H1 (cell line): Measurements from ENCODE around the gene SPC24. TPM values are rescaled to one million over a fixed set of nuclear protein-coding genes. Genes with fewer than 3 reads are reported as not detected.

ENCODE experiments used
- CTCF ChIA-PET: fragments of 300-600 bp; sonication (Branson Sonifier 250); formaldehyde crosslinking; loops from one replicate; lab custom pipeline; 2021; ENCODE audit not compliant: partially characterized antibody; lab: Charles Lee
- POLR2A ChIA-PET: fragments of 300-600 bp; sonication (Branson Sonifier 250); formaldehyde crosslinking; loops from one replicate; lab custom pipeline; 2021; ENCODE audit warnings: inconsistent platforms; ENCODE audit not compliant: partially characterized antibody; lab: Charles Lee
- DNase-seq, 2 experiments: peaks; one replicate each; pipeline versions ENCODE4 v3.0.0 to v3.0.0-alpha.2; 2010 to 2022; ENCODE audit warnings: low spot score in 2 of 2, low read depth in 1 of 2, mixed read lengths in 1 of 2
- FAIRE-seq: peaks from 2 replicates; lab custom pipeline; 2011; peaks lifted over from hg19 to GRCh38; lab: Jason Lieb, UNC
- H2AFZ ChIP-seq: 2 replicates; pipeline ENCODE4 v1.8.1; 2012; ENCODE audit warnings: low read length, inconsistent platforms
- H2AK5ac ChIP-seq: 2 replicates; pipeline ENCODE4 v1.6.1; 2013; ENCODE audit warnings: low read depth, low read length
- H2BK120ac ChIP-seq: replicated peaks from 2 replicates; pipeline ENCODE3; 2013; ENCODE audit warnings: low read depth, low read length, inconsistent platforms
- H2BK12ac ChIP-seq: 2 replicates; pipeline ENCODE4 v1.6.1; 2013; ENCODE audit warnings: low read depth, low read length
- H2BK15ac ChIP-seq: 2 replicates; pipeline ENCODE4 v1.6.1; 2013; ENCODE audit warnings: low read length
- H2BK20ac ChIP-seq: 2 replicates; pipeline ENCODE4 v1.6.1; 2013; ENCODE audit warnings: low read length
- H2BK5ac ChIP-seq: 2 replicates; pipeline ENCODE4 v1.6.1; 2013; ENCODE audit warnings: low read depth, low read length
- H3K14ac ChIP-seq: 2 replicates; pipeline ENCODE4 v1.6.1; 2013; ENCODE audit warnings: inconsistent platforms; ENCODE audit not compliant: insufficient read length
- H3K18ac ChIP-seq: 2 replicates; pipeline ENCODE4 v1.6.1; 2013; ENCODE audit warnings: low read length; ENCODE audit errors: extremely low read depth
- H3K23ac ChIP-seq: 2 replicates; pipeline ENCODE4 v1.6.1; 2013; ENCODE audit warnings: inconsistent platforms; ENCODE audit not compliant: insufficient read length
- H3K23me2 ChIP-seq: 2 replicates; pipeline ENCODE4 v1.6.1; 2013; ENCODE audit warnings: low read depth, low read length
- H3K27ac ChIP-seq: 2 replicates; pipeline ENCODE4 v1.6.1; 2011; ENCODE audit warnings: low read depth, low read length, inconsistent platforms
- H3K27me3 ChIP-seq, 4 experiments: replicated peaks in 1 of 4; 1 replicate in 1 of 4; 2 replicates in 3 of 4; pipeline versions ENCODE4 v1.6.1 to v1.8.1; 2011 to 2013; ENCODE audit warnings: low read length in 3 of 4, mild to moderate bottlenecking in 3 of 4, inconsistent platforms in 2 of 4, mixed read lengths in 2 of 4, moderate library complexity in 1 of 4; ENCODE audit not compliant: control insufficient read depth in 3 of 4, insufficient read depth in 3 of 4; ENCODE audit errors: extremely low read depth in 1 of 4
- H3K36me3 ChIP-seq, 4 experiments: 2 replicates each; pipeline versions ENCODE4 v1.6.1 to v1.8.1; 2011 to 2013; ENCODE audit warnings: mild to moderate bottlenecking in 4 of 4, low read length in 3 of 4, moderate library complexity in 2 of 4, control low read depth in 1 of 4, inconsistent platforms in 1 of 4; ENCODE audit not compliant: insufficient read depth in 4 of 4, control insufficient read depth in 2 of 4
- H3K4ac ChIP-seq: replicated peaks from 2 replicates; pipeline ENCODE3; 2013; ENCODE audit warnings: low read length, low read depth, mixed read lengths, inconsistent platforms; ENCODE audit not compliant: insufficient read length
- H3K4me1 ChIP-seq, 4 experiments: replicated peaks in 1 of 4; 1 replicate in 1 of 4; 2 replicates in 3 of 4; pipeline versions ENCODE4 v1.6.1 to v1.8.1; 2011 to 2013; ENCODE audit warnings: low read length in 3 of 4, inconsistent platforms in 2 of 4, mixed read lengths in 1 of 4; ENCODE audit not compliant: insufficient read depth in 4 of 4, control insufficient read depth in 3 of 4
- H3K4me2 ChIP-seq, 2 experiments: 2 replicates each; pipeline versions ENCODE4 v1.6.1 to v1.8.1; 2011 to 2013; ENCODE audit warnings: low read depth in 2 of 2, low read length in 2 of 2, control low read depth in 1 of 2, inconsistent platforms in 1 of 2, mild to moderate bottlenecking in 1 of 2; ENCODE audit not compliant: insufficient read depth in 1 of 2
- H3K4me3 ChIP-seq, 4 experiments: fragments of 200-600, 300-600 bp in 1 of 4; sonication (generic), shearing (Covaris generic), sonication (Bioruptor Twin) in 1 of 4; 2 replicates each; pipeline versions ENCODE4 v1.5.1 to v1.8.1; 2011 to 2016; ENCODE audit warnings: low read length in 4 of 4, low read depth in 3 of 4, control low read depth in 2 of 4, inconsistent platforms in 2 of 4, mild to moderate bottlenecking in 2 of 4, mixed read lengths in 1 of 4, moderate library complexity in 1 of 4; ENCODE audit not compliant: insufficient read depth in 2 of 4; ENCODE audit errors: extremely low read depth in 1 of 4
- H3K56ac ChIP-seq: replicated peaks from 2 replicates; pipeline ENCODE3; 2013; ENCODE audit warnings: low read depth, mild to moderate bottlenecking, mixed read lengths, low read length, inconsistent platforms; ENCODE audit not compliant: insufficient read length
- H3K79me1 ChIP-seq: 2 replicates; pipeline ENCODE4 v1.6.1; 2013; ENCODE audit warnings: low read depth, low read length, control low read depth
- H3K79me2 ChIP-seq, 2 experiments: 2 replicates each; pipeline versions ENCODE4 v1.6.1 to v1.8.1; 2012 to 2013; ENCODE audit warnings: low read length in 2 of 2, mild to moderate bottlenecking in 2 of 2, inconsistent platforms in 1 of 2; ENCODE audit not compliant: insufficient read depth in 2 of 2, control insufficient read depth in 1 of 2
- H3K9ac ChIP-seq, 4 experiments: replicated peaks in 1 of 4; 1 replicate in 1 of 4; 2 replicates in 3 of 4; pipeline versions ENCODE4 v1.6.1 to v1.8.1; 2011 to 2013; ENCODE audit warnings: low read depth in 3 of 4, low read length in 3 of 4, control low read depth in 2 of 4, mild to moderate bottlenecking in 2 of 4, moderate library complexity in 2 of 4, inconsistent platforms in 1 of 4; ENCODE audit errors: extremely low read depth in 1 of 4
- H3K9me3 ChIP-seq, 2 experiments: 2 replicates each; pipeline versions ENCODE4 v1.6.1 to v1.8.1; 2012 to 2013; ENCODE audit warnings: mild to moderate bottlenecking in 2 of 2, moderate library complexity in 2 of 2, control low read depth in 1 of 2, inconsistent platforms in 1 of 2, low read depth in 1 of 2, low read length in 1 of 2, mixed read lengths in 1 of 2; ENCODE audit not compliant: insufficient read depth in 2 of 2
- H4K20me1 ChIP-seq, 2 experiments: replicated peaks in 1 of 2; 2 replicates each; pipeline versions ENCODE3 to v1.8.1; 2011 to 2013; ENCODE audit warnings: inconsistent platforms in 2 of 2, low read length in 2 of 2, mild to moderate bottlenecking in 1 of 2; ENCODE audit not compliant: insufficient read depth in 2 of 2, control insufficient read depth in 1 of 2
- H4K5ac ChIP-seq: 2 replicates; pipeline ENCODE4 v1.6.1; 2013; ENCODE audit warnings: low read length, low read depth, mixed read lengths, inconsistent platforms; ENCODE audit not compliant: insufficient read length
- H4K8ac ChIP-seq: 2 replicates; pipeline ENCODE4 v1.8.0; 2013; ENCODE audit warnings: mild to moderate bottlenecking, moderate library complexity, low read length, inconsistent platforms; ENCODE audit not compliant: insufficient read depth; ENCODE audit errors: extremely low read depth
- H4K91ac ChIP-seq: replicated peaks from 2 replicates; pipeline ENCODE3; 2013; ENCODE audit warnings: low read length, mixed read lengths, inconsistent platforms; ENCODE audit not compliant: insufficient read length
- CREB1 ChIP-seq: IDR thresholded peaks from 2 replicates; pipeline ENCODE4 v1.6.1; 2012; ENCODE audit warnings: inconsistent platforms
- GABPA ChIP-seq: IDR thresholded peaks from 2 replicates; pipeline ENCODE4 v1.6.1; 2011; ENCODE audit warnings: mild to moderate bottlenecking, low read length, moderate library complexity, borderline replicate concordance; ENCODE audit not compliant: insufficient read depth
- GTF2F1 ChIP-seq: IDR thresholded peaks from 2 replicates; pipeline ENCODE4 v1.6.1; 2012; ENCODE audit warnings: low read depth, low read length, improper control_type of control experiment, borderline replicate concordance
- POLR2A ChIP-seq, 2 experiments: IDR thresholded peaks; 1 replicate in 1 of 2; 2 replicates in 1 of 2; pipeline ENCODE4 v1.6.1; 2011; ENCODE audit warnings: low read depth in 2 of 2, low read length in 2 of 2, mild to moderate bottlenecking in 2 of 2; ENCODE audit errors: control extremely low read depth in 1 of 2
- POLR2AphosphoS5 ChIP-seq: IDR thresholded peaks from 2 replicates; pipeline ENCODE4 v1.6.1; 2011; ENCODE audit warnings: low read depth, low read length
- POU5F1 ChIP-seq: IDR thresholded peaks from 2 replicates; pipeline ENCODE4 v1.6.1; 2011; ENCODE audit warnings: low read depth, mild to moderate bottlenecking, low read length, moderate library complexity
- SAP30 ChIP-seq: fragments of 300-600 bp; sonication (generic); IDR thresholded peaks from 2 replicates; pipeline ENCODE4 v1.7.1; 2012; ENCODE audit warnings: low read length, moderate library complexity, mild to moderate bottlenecking, inconsistent platforms; ENCODE audit not compliant: insufficient read depth, insufficient replicate concordance
- SIN3A ChIP-seq, 2 experiments: IDR thresholded peaks in 1 of 2; conservative IDR thresholded peaks in 1 of 2; 2 replicates each; pipeline ENCODE4 v1.6.1; 2011 to 2012; ENCODE audit warnings: low read length in 2 of 2, improper control_type of control experiment in 1 of 2, low read depth in 1 of 2, mild to moderate bottlenecking in 1 of 2
- WGBS, 2 experiments: shearing (Covaris generic) in 1 of 2; methylation state at CpG; one replicate each; pipeline versions ENCODE4 v1.1.6 to v1.1.7; 2013 to 2015; ENCODE audit warnings: low lambda C conversion rate in 2 of 2, mixed read lengths in 2 of 2, inconsistent platforms in 1 of 2, low coverage in 1 of 2, missing lambda C conversion rate in 1 of 2; ENCODE audit not compliant: insufficient replicate concordance in 2 of 2, insufficient coverage in 1 of 2, insufficient read length in 1 of 2; ENCODE audit errors: extremely low coverage in 1 of 2, missing lambda C conversion rate in 1 of 2; 5-methylcytosine and 5-hydroxymethylcytosine counted together
- polyA plus RNA-seq, 7 experiments: library from polyadenylated mRNA; depleted of rRNA in 3 of 7; stranded (reverse) in 5 of 7; unstranded in 2 of 7; fragments of >200 nt in 5 of 7; fragments of 200-250 nt in 2 of 7; gene quantifications; 1 replicate in 5 of 7; 2 replicates in 1 of 7; 4 replicates in 1 of 7; pipeline versions ENCODE4 v1.2.1 to v1.2.3, GENCODE V29; 2011 to 2013; ENCODE audit warnings: missing spikeins in 2 of 7, mixed read lengths in 2 of 7
- total RNA-seq: library from RNA; stranded (reverse); fragmentation: NEBNext Ultra II Directional; extraction: Animal tissue kit (Norgen Biotek cat#: 25700); gene quantifications from 2 replicates; pipeline ENCODE4 v1.2.1, GENCODE V29; 2021
- TF ChIP-seq, protein P1 (sequence below): IDR thresholded peaks from 2 replicates; pipeline ENCODE4 v1.6.1; 2011; ENCODE audit warnings: low read depth, mild to moderate bottlenecking, low read length; ENCODE audit not compliant: insufficient read depth
- TF ChIP-seq, protein P2 (sequence below): IDR thresholded peaks from 2 replicates; pipeline ENCODE4 v1.6.1; 2012; ENCODE audit warnings: inconsistent platforms

SPC24 gene
- total and polyA plus RNA-seq, 2 of the 8 experiments (the other 6 are each of a cell fraction or from before 2014, with no cell fraction given): 17.7 to 42.4 TPM

DNA sequence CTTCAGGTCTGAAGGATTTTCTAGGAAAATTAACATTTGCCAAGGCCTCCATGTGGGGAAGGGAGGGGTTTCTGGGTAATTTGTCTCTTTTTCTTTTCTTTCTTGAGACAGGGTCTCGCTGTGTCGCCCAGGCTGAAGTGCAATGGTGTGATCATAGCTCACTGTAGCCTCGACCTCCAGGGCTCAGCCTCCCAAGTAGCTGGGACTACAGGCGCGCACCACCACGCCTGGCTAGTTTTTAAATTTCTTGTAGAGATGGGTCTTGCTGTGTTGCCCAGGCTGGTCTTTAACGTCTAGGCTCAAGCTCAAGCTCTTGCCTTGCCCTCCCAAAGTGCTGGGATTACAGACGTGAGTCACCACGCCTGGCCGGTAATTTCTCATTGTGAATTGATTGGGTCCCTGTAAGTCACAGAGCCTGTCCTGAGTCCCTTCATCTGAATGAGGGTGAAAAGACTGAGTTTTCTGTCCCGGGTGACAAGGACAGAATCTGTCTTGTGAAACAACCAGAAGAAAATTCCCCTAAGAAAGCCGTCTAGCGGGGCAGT, 10.0 kb upstream of the SPC24 start:
- no peak overlapping the region for H4K91ac ChIP-seq
- no peak overlapping the region for H2BK12ac ChIP-seq
- no peak overlapping the region for H2BK15ac ChIP-seq
- 92% methylated on average over 13 of the region's 13 CpGs; no CpG with 5 or more reads in 1 of the 2 experiments for WGBS, 2 experiments
- CTCF ChIA-PET: interaction anchor here (1.0 to 1.4 kb wide), 3 partner anchors 9 to 41 kb away, joined by 3 to 5 read pairs (median 4); partner anchors contain the start of gene SPC24
- POLR2A ChIA-PET: interaction anchor here (1.3 kb wide), 1 partner anchor 39 kb away, joined by 4 read pairs; no protein-coding TSS in a partner anchor
- H3K14ac ChIP-seq: no peak overlapping the region
- peaks cover 0 to 3% of the 10 kb centered on the region in 2 experiments for H4K20me1 ChIP-seq
- no peak overlapping the region for H3K4ac ChIP-seq
- H3K23ac ChIP-seq: no peak overlapping the region
- no peaks in the 10 kb centered on the region for H3K79me1 ChIP-seq
- H3K4me1 ChIP-seq: no peaks in the 10 kb centered on the region
- no peak overlapping the region for H4K8ac ChIP-seq
- no peak overlapping the region for H3K4me3 ChIP-seq
- no peak overlapping the region for H4K5ac ChIP-seq
- no peaks in the 10 kb centered on the region for H3K27me3 ChIP-seq
- no peak overlapping the region for H2BK5ac ChIP-seq
- no peak overlapping the region for H2BK20ac ChIP-seq
- H3K79me2 ChIP-seq: no peaks in the 10 kb centered on the region
- no peak overlapping the region for H3K4me2 ChIP-seq
- H3K27ac ChIP-seq: no peak overlapping the region
- H3K36me3 ChIP-seq: peaks cover 0 to 10% (median 8%) of the 10 kb centered on the region in 4 experiments; a peak in 7 of 8 replicates
- no peak overlapping the region for H2BK120ac ChIP-seq
- no peak overlapping the region for H2AFZ ChIP-seq
- H3K23me2 ChIP-seq: no peaks in the 10 kb centered on the region
- FAIRE-seq: no peak
- H3K18ac ChIP-seq: no peak overlapping the region
- DNase-seq: no peak
- TF ChIP-seq CREB1 (no peak), POLR2A (IDR thresholded peaks at IDR 0.05; ENCODE audit: control extremely low read depth in 1 of 2, low read depth in 2 of 2, low read length in 2 of 2) (no peak), SAP30 (no peak), POU5F1 (no peak), POLR2AphosphoS5 (no peak), GABPA (no peak), SIN3A (conservative IDR thresholded peaks at IDR 0.05 in 1 of 2, IDR thresholded peaks at IDR 0.05 in 1 of 2; ENCODE audit: low read depth in 1 of 2, low read length in 2 of 2) (no peak), GTF2F1 (no peak)
- TF ChIP-seq, protein P1, sequence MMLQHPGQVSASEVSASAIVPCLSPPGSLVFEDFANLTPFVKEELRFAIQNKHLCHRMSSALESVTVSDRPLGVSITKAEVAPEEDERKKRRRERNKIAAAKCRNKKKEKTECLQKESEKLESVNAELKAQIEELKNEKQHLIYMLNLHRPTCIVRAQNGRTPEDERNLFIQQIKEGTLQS: no peak
- TF ChIP-seq, protein P2, sequence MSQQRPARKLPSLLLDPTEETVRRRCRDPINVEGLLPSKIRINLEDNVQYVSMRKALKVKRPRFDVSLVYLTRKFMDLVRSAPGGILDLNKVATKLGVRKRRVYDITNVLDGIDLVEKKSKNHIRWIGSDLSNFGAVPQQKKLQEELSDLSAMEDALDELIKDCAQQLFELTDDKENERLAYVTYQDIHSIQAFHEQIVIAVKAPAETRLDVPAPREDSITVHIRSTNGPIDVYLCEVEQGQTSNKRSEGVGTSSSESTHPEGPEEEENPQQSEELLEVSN: no peak
- H3K9me3 ChIP-seq: no peaks in the 10 kb centered on the region
- H2AK5ac ChIP-seq: no peak overlapping the region
- H3K9ac ChIP-seq: no peak overlapping the region
- H3K56ac ChIP-seq: no peak overlapping the region
